Endometrial microvascular endothelial cells (primary cell): ENCODE results near the gene MGAT5B. TPM values are rescaled to one million over a fixed set of nuclear protein-coding genes. Genes with fewer than 3 reads are reported as not detected.
"Not testable (repeated sequence)": the region's sequence is repeated elsewhere in the genome, so short reads cannot be mapped to it uniquely, and the experiment has no call there.

Experiments
- in situ Hi-C: cut with HindIII; loops from 2 replicates; pipeline ENCODE4 v1.10.0; 2017; ENCODE audit warnings: low sequenced_read_pairs, low pct_unique_long_range_greater_than_20kb; ENCODE audit errors: inconsistent ontology term
- total RNA-seq: library from RNA; depleted of rRNA; stranded (reverse); fragments of >200 nt; gene quantifications from one replicate; pipeline ENCODE4 v1.2.3, GENCODE V29; 2015; ENCODE audit errors: inconsistent ontology term

MGAT5B gene
- total RNA-seq, 1 donor from 2014 or later = 0.56 TPM

- in situ Hi-C loops = no loop called here
Observed at GRCh38 chr17:76845541-76846017, 22.6 kb upstream of the MGAT5B start.

- in situ Hi-C loops = no loop called here
Observed at GRCh38 chr17:76847031-76847430, 21.2 kb upstream of the MGAT5B start.

- in situ Hi-C loops = no loop called here
Observed at GRCh38 chr17:76848670-76849069, 19.5 kb upstream of the MGAT5B start.

GRCh38 chr17:76849160-76849559, 19.0 kb upstream of the MGAT5B start:
- in situ Hi-C loops = not testable (repeated sequence)

GRCh38 chr17:76852843-76853242, 15.4 kb upstream of the MGAT5B start:
- in situ Hi-C loops = no loop called here

GRCh38 chr17:76855105-76855504, 13.1 kb upstream of the MGAT5B start:
- in situ Hi-C loops = no loop called here

GRCh38 chr17:76862079-76862478, 6.1 kb upstream of the MGAT5B start:
- in situ Hi-C loops = no loop called here

- in situ Hi-C loops = no loop called here
Observed at GRCh38 chr17:76862494-76862893, 5.7 kb upstream of the MGAT5B start.

GRCh38 chr17:76864024-76864423, 4.2 kb upstream of the MGAT5B start:
- in situ Hi-C loops = no loop called here

GRCh38 chr17:76865174-76865573, 3.0 kb upstream of the MGAT5B start:
- in situ Hi-C loops = no loop called here

- in situ Hi-C loops = no loop called here
Observed at GRCh38 chr17:76866203-76866602, 2.0 kb upstream of the MGAT5B start.

GRCh38 chr17:76866774-76867577, 1.2 kb upstream of the MGAT5B start:
- in situ Hi-C loops = no loop called here

- in situ Hi-C loops = no loop called here
Observed at GRCh38 chr17:76867578-76868175, 527 bp upstream of the MGAT5B start.

GRCh38 chr17:76868669-76869495, 678 bp downstream of the MGAT5B start:
- in situ Hi-C loops = no loop called here

- in situ Hi-C loops = no loop called here
Observed at GRCh38 chr17:76869496-76870376, 1.5 kb downstream of the MGAT5B start.

GRCh38 chr17:76870377-76870714, 2.1 kb downstream of the MGAT5B start:
- in situ Hi-C loops = no loop called here

GRCh38 chr17:76871668-76872067, 3.5 kb downstream of the MGAT5B start:
- in situ Hi-C loops = no loop called here

- in situ Hi-C loops = no loop called here
Observed at GRCh38 chr17:76872221-76872873, 4.1 kb downstream of the MGAT5B start.
